ENCODE data around the gene HSPB9. TPM values are rescaled to one million over a fixed set of nuclear protein-coding genes. Genes with fewer than 3 reads are reported as not detected.

Gene HSPB9
- total and polyA plus RNA-seq, 10 of the 15 experiments (the other 5 are each of a cell fraction or from before 2014, with no cell fraction given): 0.04 to 0.40 (median 0.11) TPM; not detected in 7

- TF ChIP-seq BACH1 (IDR thresholded peaks at IDR 0.05; ENCODE audit: borderline replicate concordance): no peak
- 0 out of 6 replicates have a peak, but pooled peaks of 1 of the 3 experiments have one; percentile 5 for TF ChIP-seq CTCF (IDR thresholded peaks at IDR 0.05 in 2 of 3, conservative IDR thresholded peaks at IDR 0.05 in 1 of 3; ENCODE audit: control insufficient read depth in 2 of 3, extremely low read depth in 1 of 3, insufficient read depth in 1 of 3, low read depth in 3 of 3, low read length in 3 of 3)
- no peak for TF ChIP-seq SUPT20H (IDR thresholded peaks at IDR 0.05; ENCODE audit: borderline replicate concordance, control insufficient read depth, low read depth, low read length)
- TF ChIP-seq NFIC (IDR thresholded peaks at IDR 0.05; ENCODE audit: low read depth, low read length): no peak
- DNase-seq (ENCODE audit: low read depth, low spot score): no peak
- no peak for ATAC-seq
- intact Hi-C loops (cut with micrococcal nuclease; ENCODE audit: unreplicated experiment): no loop called here
- Histone ChIP-seq H3K9ac (ENCODE audit: control insufficient read depth, insufficient read depth, low read length) (no peak overlapping the region), H3K27me3 (replicated peaks in 1 of 2; ENCODE audit: control insufficient read depth in 2 of 2, insufficient read depth in 2 of 2, low read length in 1 of 2) (peaks cover 1 to 6% of the 10 kb centered on the region in 2 experiments; a peak in 1 of 4 replicates), H3K27ac (ENCODE audit: control insufficient read depth, insufficient read depth) (no peak overlapping the region), H3K4me1 (ENCODE audit: control insufficient read depth, insufficient read depth, low read length) (peaks cover 5% of the 10 kb centered on the region), H3K9me3 (replicated peaks; ENCODE audit: control insufficient read depth, insufficient read depth, low read length) (no peaks in the 10 kb centered on the region), H3K4me2 (ENCODE audit: control insufficient read depth, insufficient read depth) (no peak overlapping the region), H3K36me3 (ENCODE audit: control insufficient read depth in 2 of 2, insufficient read depth in 2 of 2, low read length in 1 of 2) (no peaks in the 10 kb centered on the region), H3K4me3 (no peak overlapping the region), H4K20me1 (ENCODE audit: control insufficient read depth, insufficient read depth) (0 out of 2 replicates have a peak, but pooled peaks cover 3% of the 10 kb centered on the region), H3K79me2 (ENCODE audit: control insufficient read depth, insufficient read depth, low read length) (no peaks in the 10 kb centered on the region), H2AFZ (ENCODE audit: control insufficient read depth, low read depth, low read length) (no peak overlapping the region)
- no peak for FAIRE-seq
- RAD21 ChIA-PET (ENCODE audit: unreplicated experiment): interaction anchor here (0.5 kb wide), 1 partner anchor 12 kb away, joined by 3 read pairs; no protein-coding TSS in a partner anchor
- in situ Hi-C loops (cut with MboI): no loop called here
- no TSS peak for BruUV-seq (replicated peaks)
- SMC1A ChIA-PET (ENCODE audit: uncharacterized antibody, unreplicated experiment): interaction anchor here (0.5 to 2.4 kb wide), 3 partner anchors 12 to 132 kb away, joined by 4 to 6 read pairs (median 4); no protein-coding TSS in a partner anchor
- POLR2A ChIA-PET: interaction anchor here (0.6 kb wide), 1 partner anchor 39 kb away, joined by 3 read pairs; no protein-coding TSS in a partner anchor
- CTCF ChIA-PET: interaction anchor here (0.6 to 2.1 kb wide), 5 partner anchors 19 to 789 kb away, joined by 3 to 7 read pairs (median 4); no protein-coding TSS in a partner anchor
- WGBS (ENCODE audit: insufficient coverage, insufficient replicate concordance, low lambda C conversion rate, missing lambda C conversion rate): 43% methylated on average over 8 of the region's 8 CpGs
Measured at GRCh38 chr17:42096360-42097111, 26.1 kb upstream of the HSPB9 start.
